IPS-11a (cell line): Measurements from ENCODE around the gene UST.

Source experiments
- H3K4me3 ChIP-seq: one replicate; pipeline ENCODE4 v1.5.1; 2013; ENCODE audit warnings: low read depth, low read length, control low read depth

Gene UST, protein sequence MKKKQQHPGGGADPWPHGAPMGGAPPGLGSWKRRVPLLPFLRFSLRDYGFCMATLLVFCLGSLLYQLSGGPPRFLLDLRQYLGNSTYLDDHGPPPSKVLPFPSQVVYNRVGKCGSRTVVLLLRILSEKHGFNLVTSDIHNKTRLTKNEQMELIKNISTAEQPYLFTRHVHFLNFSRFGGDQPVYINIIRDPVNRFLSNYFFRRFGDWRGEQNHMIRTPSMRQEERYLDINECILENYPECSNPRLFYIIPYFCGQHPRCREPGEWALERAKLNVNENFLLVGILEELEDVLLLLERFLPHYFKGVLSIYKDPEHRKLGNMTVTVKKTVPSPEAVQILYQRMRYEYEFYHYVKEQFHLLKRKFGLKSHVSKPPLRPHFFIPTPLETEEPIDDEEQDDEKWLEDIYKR

DNA sequence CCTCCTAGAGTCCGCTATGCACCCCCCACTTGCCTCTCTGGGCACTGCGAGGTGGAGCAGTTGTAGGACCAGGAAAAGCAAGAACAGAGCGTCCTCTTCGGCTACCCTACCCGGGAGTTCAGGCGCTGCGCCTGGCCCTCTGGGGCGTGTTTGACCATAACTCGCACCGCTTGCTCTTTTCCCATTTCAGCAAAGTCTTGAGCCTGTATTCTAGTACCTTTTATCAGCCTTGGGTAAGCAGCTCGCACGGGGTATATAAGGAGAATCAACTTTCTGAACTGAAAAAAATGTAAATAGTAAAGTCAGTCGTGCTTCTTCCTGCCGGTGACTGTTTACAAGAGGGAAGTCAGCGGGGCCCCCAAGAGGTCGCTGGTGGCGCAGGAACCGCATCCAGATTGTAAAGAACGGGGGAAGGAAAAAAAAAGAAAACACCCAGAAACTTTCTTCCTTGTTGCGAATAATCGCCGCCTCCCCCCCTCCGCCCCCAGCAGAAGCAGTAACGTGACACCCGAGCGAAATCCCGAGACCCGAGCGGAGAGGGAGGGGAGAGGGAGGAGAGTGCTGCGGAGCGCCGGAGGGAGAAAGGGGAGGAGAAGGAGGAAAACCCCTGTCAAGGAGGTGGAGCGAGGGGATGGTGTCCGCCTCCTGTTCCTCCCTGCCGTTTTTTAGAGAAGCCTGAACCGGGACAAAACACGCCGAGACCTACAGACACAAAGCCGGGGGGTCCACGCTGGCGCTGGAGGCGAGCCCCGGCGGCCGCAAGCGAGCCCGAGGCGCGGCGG is at the start of gene UST:
UST (plus strand) TSS at position 668 of the 782 bp plus-strand sequence. CDS start 401 bp downstream, outside the sequence.
- peak within 1 kb of the TSS; percentile 87 for H3K4me3 ChIP-seq

DNA sequence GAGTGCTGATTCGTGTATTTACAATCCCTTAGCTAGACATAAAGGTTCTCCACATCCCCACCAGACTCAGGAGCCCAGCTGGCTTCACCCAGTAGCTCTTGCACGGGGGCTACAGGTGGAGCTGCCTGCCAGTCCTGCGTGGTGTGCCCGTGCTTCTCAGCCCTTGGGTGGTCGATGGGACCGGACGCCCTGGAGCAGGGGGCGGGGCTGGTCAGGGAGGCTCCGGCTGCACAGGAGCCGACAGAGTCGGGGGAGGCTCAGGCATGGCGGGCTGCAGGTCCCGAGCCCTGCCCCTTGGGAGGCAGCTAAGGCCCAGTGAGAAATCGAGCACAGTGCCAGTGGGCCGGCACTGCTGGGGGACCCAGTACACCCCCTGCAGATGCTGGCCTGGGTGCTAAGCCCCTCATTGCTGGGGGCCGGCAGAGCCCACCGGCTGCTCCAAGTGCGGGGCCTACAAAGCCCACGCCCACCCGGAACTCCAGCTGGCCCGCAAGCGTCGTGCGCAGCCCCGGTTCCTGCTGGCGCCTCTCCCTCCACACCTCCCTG is 48.9 kb upstream of the UST start:
- H3K4me3 ChIP-seq: no peak overlapping the region

DNA sequence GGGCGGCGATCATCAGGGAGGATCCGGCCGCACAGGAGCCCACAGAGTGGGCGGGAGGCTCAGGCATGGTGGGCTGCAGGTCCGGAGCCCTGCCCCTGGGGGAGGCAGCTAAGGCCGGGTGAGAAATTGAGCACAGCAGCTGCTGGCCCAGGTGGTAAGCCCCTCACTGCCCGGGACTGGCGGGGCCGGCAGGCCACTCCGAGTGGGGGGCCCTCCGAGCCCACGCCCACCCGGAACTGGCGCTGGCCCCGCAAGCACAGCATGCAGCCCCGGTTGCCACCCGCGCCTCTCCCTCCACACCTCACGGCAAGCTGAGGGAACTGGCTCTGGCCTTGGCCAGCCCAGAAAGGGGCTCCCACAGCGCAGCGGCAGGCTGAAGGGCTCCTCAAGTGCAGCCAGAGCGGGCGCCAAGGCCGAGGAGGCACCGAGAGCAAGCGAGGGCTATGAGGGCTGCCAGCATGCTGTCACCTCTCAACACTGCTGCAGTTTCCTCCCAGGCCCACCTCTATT is 48.1 kb upstream of the UST start:
- no peak overlapping the region for H3K4me3 ChIP-seq

DNA sequence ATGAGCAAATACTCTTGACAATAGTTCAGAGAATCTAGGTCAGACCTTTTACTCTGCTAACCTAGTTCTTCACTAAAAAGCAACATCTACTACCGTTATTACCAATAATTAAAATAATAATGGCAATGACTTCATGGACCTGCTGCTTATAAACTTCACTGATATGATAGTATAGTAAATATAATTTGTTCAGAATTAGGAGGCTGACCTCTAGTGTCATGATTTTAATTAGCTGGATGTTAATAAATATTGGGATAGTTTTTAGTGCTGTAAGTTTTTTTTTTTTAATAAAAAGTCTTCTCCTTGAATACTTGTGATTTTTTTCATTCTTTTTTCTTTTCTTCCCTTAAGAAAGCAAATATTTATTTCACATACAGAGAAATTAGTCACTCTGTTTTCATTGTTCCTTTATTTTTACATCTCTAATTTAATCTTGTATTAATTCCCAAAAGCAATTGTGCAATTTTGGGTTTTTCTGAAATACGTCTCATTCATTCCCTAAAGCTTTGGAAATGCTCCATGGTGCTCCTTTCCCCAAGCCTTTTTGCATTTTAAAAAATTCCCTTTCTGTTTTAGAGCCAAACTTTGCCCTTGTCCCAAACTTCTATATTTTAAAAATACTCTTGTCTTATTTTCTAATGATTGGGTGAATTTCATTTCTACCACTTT is 46.6 kb upstream of the UST start:
- H3K4me3 ChIP-seq: no peak overlapping the region

DNA sequence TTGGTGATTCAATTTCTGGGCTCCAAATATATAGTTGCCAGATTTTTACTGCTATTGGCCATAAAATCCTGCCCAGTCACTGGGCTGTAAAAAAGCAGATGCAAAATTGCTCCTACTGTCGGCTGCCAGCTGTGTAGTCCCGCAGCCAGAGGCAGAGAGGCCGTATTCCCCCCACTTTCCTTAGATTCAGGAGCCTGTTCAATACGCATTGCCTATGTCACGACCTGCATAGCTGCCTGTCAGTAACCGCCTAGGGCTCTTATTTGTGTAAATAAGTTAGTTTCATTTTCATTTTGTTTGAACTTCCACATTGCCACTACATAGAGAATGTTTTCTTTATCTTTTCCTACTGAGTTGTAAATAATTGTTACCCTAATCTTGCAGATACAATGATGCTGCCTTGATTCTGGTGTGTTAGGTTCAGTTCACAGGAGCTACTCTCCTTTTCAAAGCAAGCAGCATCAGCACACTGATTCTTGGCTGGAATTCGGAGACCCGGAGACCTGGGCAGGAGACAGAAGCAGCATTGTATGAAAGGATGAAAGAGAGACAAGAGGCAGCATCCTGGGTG is 46.0 kb upstream of the UST start:
- H3K4me3 ChIP-seq: no peak overlapping the region

DNA sequence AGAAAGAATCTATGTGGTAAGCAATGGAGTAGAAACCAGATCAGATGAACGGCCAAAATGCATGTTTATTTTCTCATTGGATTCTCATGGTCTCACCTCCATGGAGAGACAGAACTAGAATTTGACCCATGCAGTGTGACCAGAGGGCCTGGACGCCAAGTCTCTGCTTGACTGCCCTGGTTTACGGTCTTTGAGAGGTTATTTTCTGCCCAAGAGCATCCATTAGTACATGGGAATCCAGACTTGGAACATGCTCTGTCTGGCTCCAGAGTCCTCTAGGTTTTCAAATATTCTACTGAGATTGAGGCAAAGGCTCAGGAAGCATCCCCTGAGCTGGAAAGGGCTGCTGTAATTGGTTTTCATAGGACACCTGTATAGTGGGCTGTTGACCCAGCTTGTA is 45.5 kb upstream of the UST start:
- H3K4me3 ChIP-seq: no peak overlapping the region

DNA sequence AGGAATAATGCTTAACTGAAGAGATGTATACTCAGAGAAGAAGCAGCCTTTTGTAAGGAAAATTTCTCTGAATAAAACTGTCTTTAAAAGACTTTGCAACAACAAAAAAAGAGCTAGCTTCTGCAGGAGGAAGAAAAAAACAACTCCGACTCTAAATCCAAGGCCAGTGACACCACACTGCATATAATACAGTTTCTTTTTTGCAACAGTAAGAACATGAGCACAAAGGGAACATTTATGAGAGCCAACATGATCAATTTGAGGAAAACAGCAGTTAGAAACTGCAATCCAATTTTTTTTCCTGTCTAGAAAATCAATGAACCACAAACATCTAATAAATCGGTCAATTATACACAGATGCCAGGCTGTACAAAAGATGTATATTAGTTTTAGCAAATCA is 42.9 kb upstream of the UST start:
- no peak overlapping the region for H3K4me3 ChIP-seq

DNA sequence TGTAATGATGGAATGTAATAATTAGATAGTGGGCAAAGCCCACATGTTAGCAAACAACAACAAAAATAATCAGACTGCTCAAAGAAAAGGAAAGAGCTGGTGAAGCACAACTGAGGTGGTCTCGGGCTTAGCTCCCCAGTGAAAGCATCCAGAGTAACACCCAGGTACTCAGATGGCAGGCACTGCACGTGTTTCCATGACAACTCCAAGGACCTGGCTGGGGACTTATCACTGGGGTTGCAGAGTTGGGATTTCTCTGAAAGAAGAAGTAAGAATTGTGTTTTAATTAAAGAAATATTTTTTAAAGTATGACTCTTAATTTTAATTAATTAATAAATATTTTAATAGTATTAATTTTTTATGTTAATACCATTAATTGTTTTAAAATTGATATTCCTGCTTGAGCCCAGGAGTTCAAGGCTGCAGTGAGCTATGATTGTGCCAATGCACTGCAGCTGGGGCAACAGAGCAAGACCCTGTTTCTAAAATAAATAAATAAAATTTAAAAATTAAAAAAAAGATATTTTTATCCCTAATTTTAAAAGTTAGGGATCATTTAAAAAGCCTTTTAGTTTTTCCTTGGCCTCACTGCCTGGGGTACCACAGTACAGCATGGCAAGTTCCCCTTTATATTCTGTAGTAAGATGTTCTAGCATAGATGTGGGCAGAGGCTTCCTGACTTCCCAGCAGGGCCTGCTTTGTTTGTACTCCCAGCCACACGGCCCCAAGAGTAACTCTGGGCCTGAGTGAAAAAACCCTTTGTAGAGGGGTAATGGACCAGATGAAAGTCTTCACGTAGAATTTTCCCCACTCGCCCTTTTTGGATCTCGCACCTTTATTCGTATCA is 42.2 kb upstream of the UST start:
- no peak overlapping the region for H3K4me3 ChIP-seq

DNA sequence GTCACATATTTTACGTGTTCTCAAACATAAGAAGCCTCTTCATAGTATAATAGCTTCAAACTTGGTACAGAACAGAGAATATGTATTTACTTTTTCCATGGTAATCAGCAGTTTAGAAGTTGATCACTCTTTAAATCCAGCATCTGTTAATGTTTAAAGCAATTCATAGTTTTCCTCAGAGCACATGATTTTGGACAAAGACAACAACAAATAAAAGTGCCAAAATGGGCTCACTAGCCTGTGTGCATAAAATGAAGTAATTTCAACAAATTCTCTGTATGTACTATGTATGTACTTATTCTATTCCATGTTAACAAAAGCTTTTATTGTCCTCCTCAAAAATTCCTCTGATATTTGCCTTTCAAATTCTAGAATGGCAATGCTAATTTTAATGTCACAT is 38.1 kb upstream of the UST start:
- H3K4me3 ChIP-seq: no peak overlapping the region

DNA sequence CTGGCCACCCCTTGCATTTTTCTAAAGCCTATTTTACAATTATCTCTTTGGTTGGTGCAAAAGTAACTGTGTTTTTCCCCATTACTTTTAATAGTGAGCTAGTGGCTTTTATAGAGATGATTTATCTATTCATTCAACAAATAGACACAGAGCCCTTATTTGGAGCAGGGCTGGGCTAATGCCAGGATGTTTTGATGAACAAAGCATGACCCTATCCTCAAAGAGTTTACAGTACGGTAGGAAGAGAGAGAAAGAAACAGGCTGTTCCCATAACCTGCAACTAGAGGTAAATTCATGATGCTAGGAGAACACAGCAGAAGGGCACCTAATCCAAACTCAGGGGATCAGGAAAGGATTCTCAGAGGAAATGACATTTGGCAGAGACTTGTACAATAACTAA is 37.3 kb upstream of the UST start:
- no peak overlapping the region for H3K4me3 ChIP-seq

DNA sequence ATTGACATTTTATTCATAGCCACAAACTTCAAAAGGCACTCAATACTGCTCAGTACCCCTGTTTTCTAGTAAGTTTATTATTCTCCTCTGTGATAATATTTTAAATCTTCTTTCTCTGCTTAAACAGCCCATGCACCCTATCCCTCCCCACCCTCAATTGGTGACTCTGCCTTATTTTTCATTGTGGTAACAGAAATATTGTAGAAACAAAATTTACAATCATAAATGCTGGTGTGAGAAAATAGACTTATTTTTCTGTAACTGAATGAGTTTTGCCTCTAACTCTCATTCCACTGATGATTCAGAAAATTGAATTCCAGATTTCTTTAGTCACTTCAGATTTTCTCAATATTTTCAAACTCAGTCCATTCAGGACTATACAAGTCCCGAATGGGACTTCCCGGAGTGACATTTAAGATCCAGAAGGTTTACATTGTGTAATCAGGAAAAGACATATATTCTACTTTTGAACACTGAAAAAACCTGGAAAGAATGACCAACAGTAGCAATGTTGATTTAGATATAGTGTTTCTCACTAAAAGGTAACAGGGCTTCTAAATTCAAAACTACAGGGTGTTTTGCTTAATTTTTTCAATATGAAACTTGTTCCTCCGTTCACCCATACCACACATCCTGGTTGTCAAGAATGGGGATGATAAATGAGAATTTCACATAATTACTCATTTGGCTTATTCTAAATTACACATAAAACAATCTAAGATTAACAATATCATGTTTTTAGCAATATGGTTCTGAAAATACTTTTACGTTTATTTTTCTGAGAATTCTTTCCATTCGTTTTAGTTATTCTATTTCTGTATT is 34.8 kb upstream of the UST start:
- no peak overlapping the region for H3K4me3 ChIP-seq

DNA sequence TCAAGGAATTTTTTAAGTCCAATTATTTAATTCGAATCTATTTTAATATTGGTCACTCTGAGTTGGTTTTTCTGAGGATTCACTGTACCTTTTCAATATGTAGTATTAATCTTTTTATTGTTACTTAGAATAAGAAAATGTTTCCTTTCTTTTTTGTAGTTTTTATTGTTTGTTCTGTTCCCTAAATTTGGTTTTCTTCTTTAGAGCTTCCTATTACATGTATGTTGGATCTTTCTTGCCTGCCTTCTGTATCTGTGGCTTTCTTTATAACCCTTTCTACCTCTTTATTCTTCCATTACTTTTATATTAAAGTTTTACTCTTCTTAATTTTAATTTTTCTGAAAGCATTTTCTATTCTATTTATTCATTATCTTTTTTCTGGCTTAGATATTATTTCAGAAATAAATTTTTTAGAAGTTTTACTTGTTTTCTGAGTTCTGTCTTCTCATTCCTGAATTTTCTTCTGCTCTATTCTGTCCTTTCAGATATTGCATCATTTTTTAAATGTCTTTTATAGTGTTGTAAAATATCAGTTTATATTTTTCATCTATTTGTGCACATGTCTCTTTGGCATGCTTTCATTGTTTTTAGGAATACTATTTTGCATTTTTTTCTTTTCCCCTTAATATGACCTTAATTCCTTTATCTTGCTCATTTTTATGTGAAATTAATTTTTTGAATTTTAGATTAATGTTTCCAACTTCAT is 33.6 kb upstream of the UST start:
- no peak overlapping the region for H3K4me3 ChIP-seq

DNA sequence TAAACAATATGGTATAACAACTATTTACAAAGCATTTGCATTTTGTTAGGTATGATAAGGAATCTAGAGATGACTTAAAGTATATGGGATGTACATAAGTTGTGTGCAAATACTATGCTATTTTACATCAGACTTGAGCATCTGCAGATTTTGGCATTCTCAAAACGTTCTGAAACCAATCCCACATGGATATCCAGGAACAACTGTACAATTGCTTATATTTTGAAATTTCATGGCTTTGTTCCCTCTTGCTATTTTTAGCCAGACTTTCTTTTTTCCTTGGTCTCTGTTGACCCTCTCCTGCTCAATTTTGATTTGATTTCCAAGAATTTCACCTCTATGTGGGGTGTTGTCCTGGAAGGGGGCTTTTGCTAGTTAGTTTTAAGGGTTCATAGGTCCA is 32.9 kb upstream of the UST start:
- no peak overlapping the region for H3K4me3 ChIP-seq

DNA sequence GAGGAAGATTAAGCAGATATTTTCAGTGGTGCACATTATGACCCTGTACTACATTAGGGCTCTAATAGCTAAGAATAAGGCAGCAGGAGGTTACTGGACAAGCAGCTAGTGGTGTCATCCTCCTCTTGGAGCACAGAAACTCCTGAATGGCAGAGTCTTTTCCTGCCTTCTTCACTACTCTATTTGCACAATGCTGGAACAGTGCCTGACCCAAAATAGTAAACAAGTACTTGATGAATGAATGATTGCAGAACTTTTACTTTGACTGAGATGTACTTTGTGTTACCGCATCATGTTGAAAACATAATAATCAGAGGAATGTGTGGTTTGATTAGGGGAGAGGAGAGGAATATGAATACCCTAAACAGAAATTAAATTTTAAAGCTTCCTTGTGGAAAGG is 30.0 kb upstream of the UST start:
- H3K4me3 ChIP-seq: no peak overlapping the region

DNA sequence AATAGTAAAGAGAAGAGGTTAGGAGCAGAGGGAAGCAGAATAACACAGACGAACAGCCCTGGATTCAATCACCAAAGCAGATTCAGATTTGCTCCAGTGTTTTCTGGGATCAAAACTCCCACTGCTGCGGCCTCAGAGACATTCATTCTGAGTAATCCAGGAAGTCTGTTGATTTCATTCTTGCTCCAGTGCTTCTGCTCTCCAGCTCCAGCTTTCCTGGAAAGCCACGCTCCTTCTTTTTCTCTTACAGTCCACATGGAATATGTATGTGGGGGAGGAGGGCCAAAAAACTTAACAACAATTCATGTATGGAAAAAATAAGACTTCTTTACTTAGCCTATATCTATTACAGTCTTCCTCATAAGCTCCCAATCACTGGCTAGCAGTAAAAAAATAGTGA is 26.4 kb upstream of the UST start:
- no peak overlapping the region for H3K4me3 ChIP-seq

DNA sequence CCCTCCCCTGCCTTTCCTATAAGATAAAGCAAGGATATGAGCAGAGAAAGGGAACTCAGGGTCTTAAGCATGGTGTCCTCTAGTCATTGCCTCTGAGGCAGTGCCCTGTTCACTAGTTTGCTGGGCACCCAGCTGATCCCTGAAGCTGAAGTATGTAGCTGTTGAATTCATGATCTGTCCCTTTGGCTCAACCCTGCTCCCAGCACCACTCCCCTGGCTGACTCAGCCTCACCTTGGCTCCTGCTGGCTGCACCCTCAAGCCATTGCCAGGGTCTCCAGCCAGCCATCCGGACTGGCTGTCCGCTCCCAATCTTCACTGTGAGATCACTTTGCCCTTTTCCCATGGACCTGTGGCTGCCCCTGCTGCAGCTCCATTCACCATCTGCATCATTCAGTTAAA is 25.9 kb upstream of the UST start:
- H3K4me3 ChIP-seq: no peak overlapping the region

DNA sequence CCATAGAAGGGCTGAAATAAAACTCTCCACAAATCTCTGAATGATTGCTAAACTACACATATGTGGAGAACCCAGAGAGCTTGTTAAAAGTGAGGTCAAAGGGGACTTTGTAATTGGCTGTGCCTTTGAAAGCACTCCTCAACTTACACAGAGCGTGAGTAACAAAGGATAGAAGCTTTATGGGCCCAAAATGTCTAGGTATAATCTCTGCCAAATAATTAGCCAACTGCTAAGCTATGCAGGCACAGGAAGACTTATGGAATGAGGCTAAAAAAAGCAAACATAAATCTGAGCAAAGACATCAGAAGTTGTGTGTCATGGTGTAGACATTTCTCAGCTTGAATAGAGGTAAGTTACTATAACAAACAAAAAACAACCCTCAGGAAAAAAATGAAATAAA is 23.3 kb upstream of the UST start:
- H3K4me3 ChIP-seq: no peak overlapping the region

DNA sequence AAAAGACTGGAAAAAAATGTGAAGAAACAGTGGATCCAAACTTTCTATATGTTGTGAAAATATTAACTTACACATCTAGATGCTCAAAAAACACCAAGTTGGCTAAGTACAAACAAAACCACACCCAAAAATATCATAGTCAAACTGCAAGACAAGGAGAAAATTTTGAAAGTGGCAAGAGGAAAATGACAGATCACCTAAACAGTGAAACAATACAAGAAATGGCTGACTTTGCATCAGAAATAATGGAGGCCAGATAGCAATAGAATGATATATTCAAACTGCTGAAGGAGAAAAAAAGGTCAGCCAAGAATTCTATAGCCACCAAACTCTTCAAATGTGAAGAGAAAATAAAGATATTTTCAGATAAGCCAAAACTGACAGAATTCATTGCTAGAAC is 22.4 kb upstream of the UST start:
- no peak overlapping the region for H3K4me3 ChIP-seq

DNA sequence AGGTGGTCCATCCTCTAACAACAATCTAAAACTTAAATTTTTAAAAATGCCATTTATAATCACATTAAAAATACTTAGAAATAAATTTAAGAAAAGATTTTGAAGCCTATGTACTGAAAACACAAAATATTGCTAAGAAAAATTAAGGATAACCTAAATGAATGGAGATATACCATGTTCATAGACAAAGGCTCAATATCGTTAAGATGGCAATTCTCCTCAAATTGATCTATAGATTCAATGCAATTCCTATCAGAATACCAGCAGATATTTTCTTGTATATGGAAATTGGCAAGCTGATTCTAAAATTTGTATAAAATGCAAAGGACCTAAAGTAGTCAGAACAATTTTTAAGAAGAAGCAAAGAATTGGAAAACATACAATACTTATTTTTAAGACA is 19.7 kb upstream of the UST start:
- no peak overlapping the region for H3K4me3 ChIP-seq
